H54 (cell line): ENCODE measurements around the gene ARHGEF39.

Experiments
- DNase-seq: peaks from one replicate; pipeline ENCODE4 v3.0.0; 2011; ENCODE audit warnings: low spot score, mixed read lengths; ENCODE audit not compliant: insufficient read length
- FAIRE-seq: peaks from 3 replicates; lab custom pipeline; 2011; peaks lifted over from hg19 to GRCh38; lab: Jason Lieb, UNC
- POLR2A ChIP-seq: IDR thresholded peaks from 2 replicates; pipeline ENCODE4 v1.6.1; 2011; ENCODE audit warnings: low read depth, mild to moderate bottlenecking, low read length

Gene ARHGEF39

GRCh38 chr9:35664531-35665470 lies at the start of gene ARHGEF39:
Gene ARHGEF39, minus strand, starts transcription at chr9:35665195. Its CDS starts 26 bp downstream, at chr9:35665169.
- FAIRE-seq (no peak), DNase-seq (peak; percentile 76)
- peak; percentile 60 for TF ChIP-seq POLR2A

GRCh38 chr9:35714123-35714522 lies 49.1 kb upstream of the ARHGEF39 start:
- TF ChIP-seq POLR2A: no peak
- DNase-seq: no peak
- FAIRE-seq: no peak

GRCh38 chr9:35713578-35713977 lies 48.6 kb upstream of the ARHGEF39 start:
- DNase-seq: no peak
- TF ChIP-seq POLR2A: no peak
- no peak for FAIRE-seq

GRCh38 chr9:35712762-35713400 lies 47.9 kb upstream of the ARHGEF39 start:
- TF ChIP-seq POLR2A: no peak
- FAIRE-seq (no peak), DNase-seq (no peak)

- DNase-seq (no peak), FAIRE-seq (no peak)
- TF ChIP-seq POLR2A: no peak
These were observed 46.8 kb upstream of the ARHGEF39 start for GRCh38 chr9:35711501-35712428.

- FAIRE-seq (no peak), DNase-seq (no peak)
- no peak for TF ChIP-seq POLR2A
These were observed 46.0 kb upstream of the ARHGEF39 start for GRCh38 chr9:35710818-35711500.

- FAIRE-seq (no peak), DNase-seq (no peak)
- TF ChIP-seq POLR2A: no peak
These were observed 43.2 kb upstream of the ARHGEF39 start for GRCh38 chr9:35708146-35708545.

GRCh38 chr9:35706951-35707350 lies 42.0 kb upstream of the ARHGEF39 start:
- FAIRE-seq (no peak), DNase-seq (no peak)
- TF ChIP-seq POLR2A: no peak

- TF ChIP-seq POLR2A: no peak
- DNase-seq (no peak), FAIRE-seq (no peak)
These were observed 40.9 kb upstream of the ARHGEF39 start for GRCh38 chr9:35705836-35706430.

GRCh38 chr9:35705372-35705771 lies 40.4 kb upstream of the ARHGEF39 start:
- no peak for TF ChIP-seq POLR2A
- DNase-seq (no peak), FAIRE-seq (no peak)

GRCh38 chr9:35703906-35704672 lies 39.1 kb upstream of the ARHGEF39 start:
- DNase-seq: no peak
- FAIRE-seq: no peak
- TF ChIP-seq POLR2A: no peak

GRCh38 chr9:35702696-35703095 lies 37.7 kb upstream of the ARHGEF39 start:
- no peak for DNase-seq
- no peak for TF ChIP-seq POLR2A
- FAIRE-seq: no peak
